ENCODE data around the gene NRTN. TPM values are rescaled to one million over a fixed set of nuclear protein-coding genes. Genes with fewer than 3 reads are reported as not detected.

Gene NRTN
- total and polyA plus RNA-seq, 2 experiments from 2014 or later = 4.0 to 5.5 TPM

DNA sequence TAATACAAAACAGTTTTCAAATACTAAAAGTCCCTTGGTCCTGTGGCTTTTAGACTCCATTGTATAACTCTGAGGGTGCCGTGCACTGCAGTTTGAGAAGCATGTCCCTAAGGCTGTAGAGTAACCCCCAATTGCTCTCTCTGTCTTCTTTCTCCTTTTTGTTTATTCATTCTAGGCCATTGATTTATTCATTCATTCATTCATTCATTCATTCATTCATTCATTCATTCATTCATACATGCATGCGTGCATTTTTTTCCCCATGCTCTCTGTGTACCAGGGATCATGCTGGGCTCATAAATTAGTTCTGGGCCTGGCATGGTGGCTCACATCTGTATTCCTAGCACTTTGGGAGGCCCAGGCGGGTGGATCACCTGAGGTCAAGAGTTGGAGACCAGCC, 39.6 kb upstream of the NRTN start:
- Mint-ChIP-seq H3K36me3 (ENCODE audit: low read depth) (no peaks in the 10 kb centered on the region), H3K9me3 (peaks cover 3% of the 10 kb centered on the region; the same call in 2 of the 3 replicates), H3K4me3 (no peak overlapping the region), H3K27me3 (ENCODE audit: insufficient read depth, low read depth, poor library complexity) (peaks cover 5% of the 10 kb centered on the region), H3K27ac (no peak overlapping the region), H3K4me1 (peaks cover 2% of the 10 kb centered on the region; the same call in 1 of the 3 replicates)
- Histone ChIP-seq H3K36me3 (ENCODE audit: insufficient read depth) (no peaks in the 10 kb centered on the region), H3K4me3 (no peak overlapping the region), H3K4me1 (ENCODE audit: insufficient read depth) (no peaks in the 10 kb centered on the region), H3K27me3 (ENCODE audit: insufficient read depth) (no peaks in the 10 kb centered on the region), H3K27ac (ENCODE audit: low read depth) (no peak overlapping the region), H4K20me1 (replicated peaks; ENCODE audit: insufficient read depth) (no peaks in the 10 kb centered on the region), H3K9me2 (ENCODE audit: insufficient read depth) (no peaks in the 10 kb centered on the region; the same call in 1 of the 2 replicates), H2AFZ (no peak overlapping the region), H3K79me2 (replicated peaks; ENCODE audit: insufficient read depth) (no peaks in the 10 kb centered on the region), H3K4me2 (no peak overlapping the region), H3F3A (replicated peaks; ENCODE audit: low read depth) (no peaks in the 10 kb centered on the region)
- no peak for TF ChIP-seq STAT1 (IDR thresholded peaks at IDR 0.05; ENCODE audit: unreplicated experiment)
- TF ChIP-seq EZH2phosphoT487 (IDR thresholded peaks at IDR 0.05; ENCODE audit: unreplicated experiment) = no peak
- TF ChIP-seq POLR2AphosphoS5 (IDR thresholded peaks at IDR 0.05; ENCODE audit: low read depth) = no peak
- TF ChIP-seq, protein P1, sequence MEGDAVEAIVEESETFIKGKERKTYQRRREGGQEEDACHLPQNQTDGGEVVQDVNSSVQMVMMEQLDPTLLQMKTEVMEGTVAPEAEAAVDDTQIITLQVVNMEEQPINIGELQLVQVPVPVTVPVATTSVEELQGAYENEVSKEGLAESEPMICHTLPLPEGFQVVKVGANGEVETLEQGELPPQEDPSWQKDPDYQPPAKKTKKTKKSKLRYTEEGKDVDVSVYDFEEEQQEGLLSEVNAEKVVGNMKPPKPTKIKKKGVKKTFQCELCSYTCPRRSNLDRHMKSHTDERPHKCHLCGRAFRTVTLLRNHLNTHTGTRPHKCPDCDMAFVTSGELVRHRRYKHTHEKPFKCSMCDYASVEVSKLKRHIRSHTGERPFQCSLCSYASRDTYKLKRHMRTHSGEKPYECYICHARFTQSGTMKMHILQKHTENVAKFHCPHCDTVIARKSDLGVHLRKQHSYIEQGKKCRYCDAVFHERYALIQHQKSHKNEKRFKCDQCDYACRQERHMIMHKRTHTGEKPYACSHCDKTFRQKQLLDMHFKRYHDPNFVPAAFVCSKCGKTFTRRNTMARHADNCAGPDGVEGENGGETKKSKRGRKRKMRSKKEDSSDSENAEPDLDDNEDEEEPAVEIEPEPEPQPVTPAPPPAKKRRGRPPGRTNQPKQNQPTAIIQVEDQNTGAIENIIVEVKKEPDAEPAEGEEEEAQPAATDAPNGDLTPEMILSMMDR (conservative IDR thresholded peaks at IDR 0.05; ENCODE audit: low read depth in 2 of 2) = no peak
- TF ChIP-seq EZH2 (IDR thresholded peaks at IDR 0.05; ENCODE audit: low read depth, unreplicated experiment) = no peak
- DNase-seq (ENCODE audit: low spot score) = no peak
- ATAC-seq = no peak

DNA sequence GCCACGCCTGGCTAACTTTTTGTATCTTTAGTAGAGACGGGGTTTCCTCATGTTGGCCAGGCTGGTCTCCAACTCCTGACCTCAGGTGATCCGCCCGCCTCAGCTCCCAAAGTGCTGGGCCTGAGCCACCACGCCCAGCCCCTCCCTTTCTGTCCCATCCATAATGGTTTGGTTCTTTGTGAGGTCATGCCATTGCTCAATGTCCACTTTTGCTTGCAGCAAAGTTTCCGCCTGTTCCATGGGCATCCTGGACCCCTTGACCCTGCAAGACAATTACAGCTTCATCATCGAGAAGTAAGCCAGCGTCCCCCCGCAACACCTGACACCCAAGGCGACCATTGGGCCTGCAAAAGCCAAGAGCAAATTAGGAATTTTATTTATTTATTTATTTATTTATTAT, 36.9 kb upstream of the NRTN start:
- no peak overlapping the region for H2AFZ ChIP-seq
- H3K4me1 ChIP-seq (ENCODE audit: insufficient read depth) = no peaks in the 10 kb centered on the region
- no peak for DNase-seq (ENCODE audit: low spot score)
- 0 out of 2 replicates have a peak, but pooled peaks cover 2% of the 10 kb centered on the region for H3K9me2 ChIP-seq (ENCODE audit: insufficient read depth)
- Mint-ChIP-seq H3K4me3 (no peak overlapping the region), H3K4me1 (peaks cover 2% of the 10 kb centered on the region; the same call in 1 of the 3 replicates), H3K36me3 (ENCODE audit: low read depth) (no peaks in the 10 kb centered on the region), H3K27ac (no peak overlapping the region), H3K27me3 (ENCODE audit: insufficient read depth, low read depth, poor library complexity) (peaks cover 7% of the 10 kb centered on the region), H3K9me3 (no peaks in the 10 kb centered on the region)
- H3K4me3 ChIP-seq = no peak overlapping the region
- no peaks in the 10 kb centered on the region for H4K20me1 ChIP-seq (replicated peaks; ENCODE audit: insufficient read depth)
- no peak overlapping the region for H3K4me2 ChIP-seq
- no peak overlapping the region for H3K27ac ChIP-seq (ENCODE audit: low read depth)
- H3K36me3 ChIP-seq (ENCODE audit: insufficient read depth) = no peaks in the 10 kb centered on the region
- H3F3A ChIP-seq (replicated peaks; ENCODE audit: low read depth) = no peaks in the 10 kb centered on the region
- no peak for ATAC-seq
- H3K27me3 ChIP-seq (ENCODE audit: insufficient read depth) = no peaks in the 10 kb centered on the region
- TF ChIP-seq, protein P2, sequence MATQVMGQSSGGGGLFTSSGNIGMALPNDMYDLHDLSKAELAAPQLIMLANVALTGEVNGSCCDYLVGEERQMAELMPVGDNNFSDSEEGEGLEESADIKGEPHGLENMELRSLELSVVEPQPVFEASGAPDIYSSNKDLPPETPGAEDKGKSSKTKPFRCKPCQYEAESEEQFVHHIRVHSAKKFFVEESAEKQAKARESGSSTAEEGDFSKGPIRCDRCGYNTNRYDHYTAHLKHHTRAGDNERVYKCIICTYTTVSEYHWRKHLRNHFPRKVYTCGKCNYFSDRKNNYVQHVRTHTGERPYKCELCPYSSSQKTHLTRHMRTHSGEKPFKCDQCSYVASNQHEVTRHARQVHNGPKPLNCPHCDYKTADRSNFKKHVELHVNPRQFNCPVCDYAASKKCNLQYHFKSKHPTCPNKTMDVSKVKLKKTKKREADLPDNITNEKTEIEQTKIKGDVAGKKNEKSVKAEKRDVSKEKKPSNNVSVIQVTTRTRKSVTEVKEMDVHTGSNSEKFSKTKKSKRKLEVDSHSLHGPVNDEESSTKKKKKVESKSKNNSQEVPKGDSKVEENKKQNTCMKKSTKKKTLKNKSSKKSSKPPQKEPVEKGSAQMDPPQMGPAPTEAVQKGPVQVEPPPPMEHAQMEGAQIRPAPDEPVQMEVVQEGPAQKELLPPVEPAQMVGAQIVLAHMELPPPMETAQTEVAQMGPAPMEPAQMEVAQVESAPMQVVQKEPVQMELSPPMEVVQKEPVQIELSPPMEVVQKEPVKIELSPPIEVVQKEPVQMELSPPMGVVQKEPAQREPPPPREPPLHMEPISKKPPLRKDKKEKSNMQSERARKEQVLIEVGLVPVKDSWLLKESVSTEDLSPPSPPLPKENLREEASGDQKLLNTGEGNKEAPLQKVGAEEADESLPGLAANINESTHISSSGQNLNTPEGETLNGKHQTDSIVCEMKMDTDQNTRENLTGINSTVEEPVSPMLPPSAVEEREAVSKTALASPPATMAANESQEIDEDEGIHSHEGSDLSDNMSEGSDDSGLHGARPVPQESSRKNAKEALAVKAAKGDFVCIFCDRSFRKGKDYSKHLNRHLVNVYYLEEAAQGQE (IDR thresholded peaks at IDR 0.05; ENCODE audit: unreplicated experiment) = no peak
- no peak for TF ChIP-seq EZH2 (IDR thresholded peaks at IDR 0.05; ENCODE audit: low read depth, unreplicated experiment)
- TF ChIP-seq ZNF331 (CRISPR knock-in tag; IDR thresholded peaks at IDR 0.05; ENCODE audit: low read depth) = no peak
- TF ChIP-seq, protein P3, sequence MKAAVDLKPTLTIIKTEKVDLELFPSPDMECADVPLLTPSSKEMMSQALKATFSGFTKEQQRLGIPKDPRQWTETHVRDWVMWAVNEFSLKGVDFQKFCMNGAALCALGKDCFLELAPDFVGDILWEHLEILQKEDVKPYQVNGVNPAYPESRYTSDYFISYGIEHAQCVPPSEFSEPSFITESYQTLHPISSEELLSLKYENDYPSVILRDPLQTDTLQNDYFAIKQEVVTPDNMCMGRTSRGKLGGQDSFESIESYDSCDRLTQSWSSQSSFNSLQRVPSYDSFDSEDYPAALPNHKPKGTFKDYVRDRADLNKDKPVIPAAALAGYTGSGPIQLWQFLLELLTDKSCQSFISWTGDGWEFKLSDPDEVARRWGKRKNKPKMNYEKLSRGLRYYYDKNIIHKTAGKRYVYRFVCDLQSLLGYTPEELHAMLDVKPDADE (IDR thresholded peaks at IDR 0.05) = no peak
- no peak for TF ChIP-seq POLR2AphosphoS5 (IDR thresholded peaks at IDR 0.05; ENCODE audit: low read depth)
- no peaks in the 10 kb centered on the region for H3K79me2 ChIP-seq (replicated peaks; ENCODE audit: insufficient read depth)
